ENCODE results near the gene GLG1. TPM values are rescaled to one million over a fixed set of nuclear protein-coding genes. Genes with fewer than 3 reads are reported as not detected.

GLG1 gene
- total and polyA plus RNA-seq, 7 donors, result 19.7 to 107 (median 60.1) TPM

DNA sequence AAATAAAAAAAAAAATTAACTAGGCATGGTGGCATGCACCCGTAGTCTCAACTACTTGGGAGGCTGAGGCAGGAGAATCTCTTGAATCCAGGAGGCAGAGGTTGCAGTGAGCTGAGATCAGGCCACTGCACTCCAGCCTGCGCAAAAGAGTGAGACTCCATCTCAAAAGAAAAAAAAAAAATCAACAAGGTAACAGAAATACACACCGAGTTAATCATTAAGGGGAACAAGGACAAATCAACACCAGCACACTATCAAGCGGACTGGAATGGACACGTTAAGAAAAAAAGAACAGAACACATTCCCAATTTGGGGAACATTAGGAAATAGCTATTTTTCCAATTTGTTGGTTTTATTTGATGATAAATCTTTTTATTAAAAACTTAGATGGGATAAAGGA is 28.4 kb upstream of the GLG1 start:
- DNase-seq (no peak), ATAC-seq (no peak)
- Histone ChIP-seq H3K27ac (no peak overlapping the region), H3K27me3 (ENCODE audit: insufficient read depth in 3 of 3, low read length in 2 of 3) (no peaks in the 10 kb centered on the region), H3K4me1 (no peaks in the 10 kb centered on the region), H3K4me3 (no peak overlapping the region), H3K36me3 (ENCODE audit: insufficient read depth in 1 of 2, low read depth in 1 of 2) (peaks cover 2 to 93% of the 10 kb centered on the region in 2 donors), H3K9me3 (no peaks in the 10 kb centered on the region)
- TF ChIP-seq, protein P1, sequence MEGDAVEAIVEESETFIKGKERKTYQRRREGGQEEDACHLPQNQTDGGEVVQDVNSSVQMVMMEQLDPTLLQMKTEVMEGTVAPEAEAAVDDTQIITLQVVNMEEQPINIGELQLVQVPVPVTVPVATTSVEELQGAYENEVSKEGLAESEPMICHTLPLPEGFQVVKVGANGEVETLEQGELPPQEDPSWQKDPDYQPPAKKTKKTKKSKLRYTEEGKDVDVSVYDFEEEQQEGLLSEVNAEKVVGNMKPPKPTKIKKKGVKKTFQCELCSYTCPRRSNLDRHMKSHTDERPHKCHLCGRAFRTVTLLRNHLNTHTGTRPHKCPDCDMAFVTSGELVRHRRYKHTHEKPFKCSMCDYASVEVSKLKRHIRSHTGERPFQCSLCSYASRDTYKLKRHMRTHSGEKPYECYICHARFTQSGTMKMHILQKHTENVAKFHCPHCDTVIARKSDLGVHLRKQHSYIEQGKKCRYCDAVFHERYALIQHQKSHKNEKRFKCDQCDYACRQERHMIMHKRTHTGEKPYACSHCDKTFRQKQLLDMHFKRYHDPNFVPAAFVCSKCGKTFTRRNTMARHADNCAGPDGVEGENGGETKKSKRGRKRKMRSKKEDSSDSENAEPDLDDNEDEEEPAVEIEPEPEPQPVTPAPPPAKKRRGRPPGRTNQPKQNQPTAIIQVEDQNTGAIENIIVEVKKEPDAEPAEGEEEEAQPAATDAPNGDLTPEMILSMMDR (IDR thresholded peaks at IDR 0.05), result no peak
- 76 to 87% (median 78%) methylated on average over 5 of the region's 5 CpGs for WGBS, 3 donors
- intact Hi-C loops (cut with DNase I), result no loop called here

DNA sequence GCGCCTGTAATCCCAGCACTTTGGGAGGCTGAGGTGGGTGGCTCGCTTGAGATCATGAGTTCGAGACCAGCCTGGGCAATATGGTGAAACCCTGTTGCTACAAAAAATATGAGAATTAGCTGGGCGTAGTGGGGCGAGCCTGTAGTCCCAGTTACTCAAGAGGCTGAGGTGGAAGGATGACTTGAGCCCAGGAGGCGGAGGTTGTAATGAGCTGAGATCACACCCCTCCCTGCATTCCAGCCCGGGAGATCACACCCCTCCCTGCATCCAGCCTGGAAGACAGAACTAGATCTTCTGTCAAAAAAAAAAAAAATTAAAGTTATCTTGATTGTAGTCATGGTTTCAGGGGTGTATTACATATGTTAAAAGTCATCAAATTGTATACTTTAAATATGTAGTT is 26.8 kb upstream of the GLG1 start:
- no peaks in the 10 kb centered on the region for H3K27me3 ChIP-seq (ENCODE audit: insufficient read depth in 3 of 3, low read length in 2 of 3)
- WGBS, 3 donors, result 83 to 89% (median 87%) methylated on average over 7 of the region's 7 CpGs
- intact Hi-C loops (cut with DNase I), result no loop called here
- H3K4me1 ChIP-seq, result no peaks in the 10 kb centered on the region
- H3K9me3 ChIP-seq, result no peaks in the 10 kb centered on the region
- no peak for ATAC-seq
- H3K36me3 ChIP-seq (ENCODE audit: insufficient read depth in 1 of 2, low read depth in 1 of 2), result peaks cover 2 to 94% of the 10 kb centered on the region in 2 donors
- H3K27ac ChIP-seq, result no peak overlapping the region
- TF ChIP-seq, protein P1 (IDR thresholded peaks at IDR 0.05), result no peak
- no peak for DNase-seq
- no peak overlapping the region for H3K4me3 ChIP-seq

GRCh38 chr16:74627506-74628220 is 20.7 kb upstream of the GLG1 start:
- no peak for DNase-seq
- peaks cover 4 to 97% of the 10 kb centered on the region in 2 donors for H3K36me3 ChIP-seq (ENCODE audit: insufficient read depth in 1 of 2, low read depth in 1 of 2)
- H3K9me3 ChIP-seq, result no peaks in the 10 kb centered on the region
- H3K27ac ChIP-seq, result no peak overlapping the region
- ATAC-seq, result peak in 1 of 4 donors; percentile 21
- TF ChIP-seq, protein P1 (IDR thresholded peaks at IDR 0.05), result no peak
- H3K4me1 ChIP-seq, result no peaks in the 10 kb centered on the region
- H3K27me3 ChIP-seq (ENCODE audit: insufficient read depth in 3 of 3, low read length in 2 of 3), result no peaks in the 10 kb centered on the region
- WGBS, 3 donors, result 67 to 81% (median 76%) methylated on average over 6 of the region's 6 CpGs
- H3K4me3 ChIP-seq, result no peak overlapping the region
- intact Hi-C loops (cut with DNase I), result no loop called here

DNA sequence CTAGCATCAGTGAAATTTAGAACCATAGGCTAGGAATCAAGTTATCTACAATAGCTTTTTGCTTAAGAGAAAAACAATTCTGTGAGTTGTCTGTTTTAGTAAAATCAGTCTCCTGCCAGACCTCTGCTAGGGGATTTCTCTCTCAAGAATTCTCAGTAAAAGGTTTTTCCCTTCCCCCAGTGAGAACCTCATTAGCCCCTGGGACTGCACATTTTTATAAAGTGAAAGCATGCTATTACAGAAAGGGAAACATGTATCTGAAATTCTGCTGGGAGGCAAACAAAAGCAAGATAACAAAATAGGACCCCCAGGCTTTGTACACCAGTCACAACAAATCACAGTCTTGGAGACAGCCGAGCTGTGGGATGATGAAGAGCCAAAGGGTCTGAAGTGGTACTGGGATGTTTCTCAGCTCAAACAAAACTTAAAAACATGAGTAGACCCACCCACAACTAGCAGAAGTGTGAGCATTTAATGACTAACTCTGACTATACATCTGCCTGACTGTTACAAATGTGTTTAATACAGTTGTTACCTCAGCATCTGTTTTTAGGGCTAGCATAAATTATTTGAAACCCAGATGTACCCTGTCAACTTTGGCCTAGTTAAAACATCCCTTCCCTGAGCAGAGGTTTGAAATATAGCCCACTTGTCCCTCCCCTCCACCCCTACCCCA is 20.0 kb upstream of the GLG1 start:
- Histone ChIP-seq H3K36me3 (ENCODE audit: insufficient read depth in 1 of 2, low read depth in 1 of 2) (peaks cover 4 to 97% of the 10 kb centered on the region in 2 donors), H3K27ac (no peak overlapping the region), H3K27me3 (ENCODE audit: insufficient read depth in 3 of 3, low read length in 2 of 3) (no peaks in the 10 kb centered on the region), H3K4me3 (no peak overlapping the region), H3K9me3 (no peaks in the 10 kb centered on the region), H3K4me1 (no peaks in the 10 kb centered on the region)
- no peak for ATAC-seq
- TF ChIP-seq, protein P1 (IDR thresholded peaks at IDR 0.05), result no peak
- intact Hi-C loops (cut with DNase I), result no loop called here
- no peak for DNase-seq
- WGBS, 3 donors, result 0 to 54% (median 0%) methylated on average over 1 of the region's 1 CpG

Measured in psoas muscle (tissue), 8 donors.